HCT116 (cell line): Measurements from ENCODE around the gene PPDPF. TPM values are rescaled to one million over a fixed set of nuclear protein-coding genes. Genes with fewer than 3 reads are reported as not detected.

Experiments
- ATAC-seq: fragments of 200-7000 bp; cut with Tn5 transposase; 2 replicates; pipeline ENCODE4 v1.9.1; 2020; ENCODE audit warnings: mild to moderate bottlenecking, moderate library complexity
- BruUV-seq: library from RNA; stranded (reverse); fragments of 400-500 nt; replicated peaks from 2 replicates; lab custom pipeline; 2021; lab: Mats Ljungman, UMichigan
- CTCF ChIA-PET: fragments of 300-600 bp; sonication (Branson Sonifier 250); formaldehyde crosslinking; loops from one replicate; lab custom pipeline; 2021; ENCODE audit warnings: antibody characterized with exemption; lab: Charles Lee
- POLR2A ChIA-PET: fragments of 300-600, 350-600 bp; sonication (Branson Sonifier 250); formaldehyde crosslinking; loops from one replicate; lab custom pipeline; 2021; ENCODE audit warnings: antibody characterized with exemption; lab: Charles Lee
- RAD21 ChIA-PET, 2 experiments: fragments of 300-600 bp; sonication (Branson Sonifier 250); formaldehyde crosslinking; loops; one replicate each; lab custom pipeline; 2023; ENCODE audit warnings: low total read pairs in 2 of 2; ENCODE audit not compliant: uncharacterized antibody in 2 of 2, unreplicated experiment in 2 of 2, low non-redundant PET in 1 of 2; lab: Charles Lee
- DNase-seq: peaks from one replicate; pipeline ENCODE4 v3.0.0-alpha.2; 2010; ENCODE audit warnings: low read depth, low spot score
- H2AFZ ChIP-seq: fragments of 200-600 bp; shearing (Covaris generic), sonication (generic); 2 replicates; pipeline ENCODE4 v1.6.1; 2017; ENCODE audit warnings: low read depth, mixed run types, mixed read lengths, antibody characterized with exemption, low read length; ENCODE audit not compliant: poor library complexity, severe bottlenecking
- H3K27ac ChIP-seq: 2 replicates; pipeline ENCODE4 v1.5.1; 2012; ENCODE audit warnings: low read depth, low read length
- H3K27me3 ChIP-seq: fragments of 200-600 bp; sonication (generic); 2 replicates; pipeline ENCODE4 v1.6.1; 2016; ENCODE audit warnings: mixed run types, low read length, mixed read lengths; ENCODE audit not compliant: insufficient read depth
- H3K36me3 ChIP-seq, 2 experiments: fragments of 200-500 bp in 1 of 2; fragments of 200-600 bp in 1 of 2; sonication (Bioruptor generic) in 1 of 2; sonication (generic) in 1 of 2; 2 replicates each; pipeline versions ENCODE4 v1.5.1 to v1.6.1; 2014 to 2016; ENCODE audit warnings: low read length in 2 of 2, inconsistent platforms in 1 of 2, mixed read lengths in 1 of 2, mixed run types in 1 of 2; ENCODE audit not compliant: insufficient read depth in 2 of 2, control insufficient read depth in 1 of 2
- H3K4me1 ChIP-seq, 2 experiments: fragments of 200-600 bp in 1 of 2; sonication (generic) in 1 of 2; 2 replicates each; pipeline versions ENCODE4 v1.5.1 to v1.6.1; 2012 to 2017; ENCODE audit warnings: low read length in 2 of 2, inconsistent platforms in 1 of 2, mild to moderate bottlenecking in 1 of 2, mixed read lengths in 1 of 2, mixed run types in 1 of 2, moderate library complexity in 1 of 2; ENCODE audit not compliant: insufficient read depth in 2 of 2, control insufficient read depth in 1 of 2
- H3K4me2 ChIP-seq: fragments of 200-600 bp; sonication (generic); 2 replicates; pipeline ENCODE4 v1.6.1; 2017; ENCODE audit warnings: mixed run types, low read length, mixed read lengths
- H3K4me3 ChIP-seq, 2 experiments: fragments of 200-600 bp in 1 of 2; sonication (generic) in 1 of 2; replicated peaks in 1 of 2; 2 replicates each; pipeline ENCODE4 v1.5.1; 2011 to 2016; ENCODE audit warnings: low read length in 2 of 2, control low read depth in 1 of 2, low read depth in 1 of 2, mild to moderate bottlenecking in 1 of 2, mixed read lengths in 1 of 2, mixed run types in 1 of 2
- H3K79me2 ChIP-seq: fragments of 200-600 bp; sonication (generic); 2 replicates; pipeline ENCODE4 v1.6.1; 2017; ENCODE audit warnings: mild to moderate bottlenecking, mixed run types, low read length, moderate library complexity, mixed read lengths; ENCODE audit not compliant: insufficient read depth
- H3K9ac ChIP-seq: fragments of 200-600 bp; sonication (generic); 2 replicates; pipeline ENCODE4 v1.6.1; 2016; ENCODE audit warnings: low read length, mixed read lengths
- H3K9me2 ChIP-seq: fragments of 200-600 bp; sonication (generic), shearing (Covaris generic); 2 replicates; pipeline ENCODE4 v1.6.1; 2017; ENCODE audit warnings: mixed run types, mild to moderate bottlenecking, moderate library complexity; ENCODE audit not compliant: insufficient read depth
- H3K9me3 ChIP-seq, 2 experiments: fragments of 200-500 bp in 1 of 2; fragments of 200-600 bp in 1 of 2; sonication (Bioruptor generic) in 1 of 2; sonication (generic) in 1 of 2; 2 replicates each; pipeline ENCODE4 v1.6.1; 2014 to 2017; ENCODE audit warnings: low read length in 2 of 2, mixed read lengths in 2 of 2, inconsistent platforms in 1 of 2, low read depth in 1 of 2, mild to moderate bottlenecking in 1 of 2, mixed run types in 1 of 2, moderate library complexity in 1 of 2; ENCODE audit not compliant: control insufficient read depth in 1 of 2, insufficient read depth in 1 of 2
- H4K20me1 ChIP-seq: fragments of 200-600 bp; sonication (generic), shearing (Covaris generic); 2 replicates; pipeline ENCODE4 v1.6.1; 2017; ENCODE audit warnings: mixed run types, mild to moderate bottlenecking, moderate library complexity; ENCODE audit not compliant: insufficient read depth
- ATF3 ChIP-seq: IDR thresholded peaks from 2 replicates; pipeline ENCODE4 v1.6.1; 2012
- CBX3 ChIP-seq: IDR thresholded peaks from 2 replicates; pipeline ENCODE4 v1.6.1; 2012; ENCODE audit warnings: low read depth
- CEBPB ChIP-seq: IDR thresholded peaks from 2 replicates; pipeline ENCODE4 v1.6.1; 2012; ENCODE audit warnings: low read depth
- EZH2 ChIP-seq: fragments of 200-600 bp; sonication (generic); IDR thresholded peaks from 2 replicates; pipeline ENCODE4 v1.6.1; 2017; ENCODE audit warnings: antibody characterized with exemption, mixed run types
- EZH2phosphoT487 ChIP-seq: fragments of 200-600 bp; IDR thresholded peaks from 2 replicates; pipeline ENCODE4 v1.6.1; 2018; ENCODE audit warnings: antibody characterized with exemption, borderline replicate concordance
- FOSL1 ChIP-seq: IDR thresholded peaks from 2 replicates; pipeline ENCODE4 v1.6.1; 2012; ENCODE audit warnings: low read depth
- JUND ChIP-seq: IDR thresholded peaks from 2 replicates; pipeline ENCODE4 v1.6.1; 2012
- MAX ChIP-seq: IDR thresholded peaks from 2 replicates; pipeline ENCODE4 v1.6.1; 2012
- POLR2A ChIP-seq: IDR thresholded peaks from 2 replicates; pipeline ENCODE4 v1.7.0; 2011; ENCODE audit warnings: borderline replicate concordance; ENCODE audit not compliant: insufficient read depth, insufficient read length; ENCODE audit errors: extremely low read depth
- POLR2AphosphoS5 ChIP-seq: IDR thresholded peaks from 2 replicates; pipeline ENCODE4 v1.6.1; 2011; ENCODE audit warnings: mild to moderate bottlenecking, low read depth, low read length, moderate library complexity
- RAD21 ChIP-seq: IDR thresholded peaks from 2 replicates; pipeline ENCODE4 v1.6.1; 2012; ENCODE audit warnings: low read depth, mild to moderate bottlenecking
- TCF7L2 ChIP-seq: IDR thresholded peaks from 2 replicates; pipeline ENCODE4 v1.7.0; 2011; ENCODE audit warnings: borderline replicate concordance, inconsistent platforms; ENCODE audit not compliant: insufficient read depth, insufficient read length; ENCODE audit errors: extremely low read depth
- YY1 ChIP-seq: IDR thresholded peaks from 2 replicates; pipeline ENCODE4 v1.6.1; 2011; ENCODE audit warnings: low read length, low read depth, moderate library complexity, mild to moderate bottlenecking; ENCODE audit not compliant: insufficient replicate concordance; ENCODE audit errors: extremely low read depth
- ZNF274 ChIP-seq: fragments of 200-500 bp; sonication (Bioruptor generic); IDR thresholded peaks from 2 replicates; pipeline ENCODE4 v1.6.1; 2014; ENCODE audit warnings: mild to moderate bottlenecking, low read depth, low read length, inconsistent platforms
- intact Hi-C: fragments of 100-400 bp; cut with micrococcal nuclease; formaldehyde crosslinking; loops from 2 replicates; pipeline ENCODE4 v1.10.0; 2022
- total RNA-seq: library from RNA; stranded (reverse); gene quantifications from one replicate; pipeline ENCODE4 v1.2.1, GENCODE V29; 2021; ENCODE audit not compliant: unreplicated experiment
- TF ChIP-seq, protein P1 (sequence below): IDR thresholded peaks from 2 replicates; pipeline ENCODE4 v1.6.1; 2011; ENCODE audit warnings: mild to moderate bottlenecking, low read length, moderate library complexity; ENCODE audit not compliant: insufficient replicate concordance; ENCODE audit errors: extremely low read depth

The PPDPF gene
- total RNA-seq, 1 experiment from 2014 or later, result 346 TPM

GRCh38 chr20:63500151-63500901, 20.2 kb upstream of the PPDPF start:
- Histone ChIP-seq H3K27me3 (no peaks in the 10 kb centered on the region), H3K36me3 (peaks cover 2 to 18% of the 10 kb centered on the region in 2 experiments; a peak in 1 of 4 replicates), H3K9me3 (no peaks in the 10 kb centered on the region; a peak in 1 of 4 replicates), H3K27ac (peak overlapping the region; percentile 15; the same call in 1 of the 2 replicates), H3K79me2 (peaks cover 33% of the 10 kb centered on the region), H3K4me1 (peaks cover 23 to 43% of the 10 kb centered on the region in 2 experiments), H3K4me2 (peak overlapping the region; percentile 95; the same call in 1 of the 2 replicates), H3K4me3 (no peak overlapping the region), H3K9ac (no peak overlapping the region), H2AFZ (no peak overlapping the region), H4K20me1 (no peaks in the 10 kb centered on the region), H3K9me2 (no peaks in the 10 kb centered on the region)
- ChIA-PET RAD21 (no interaction called here), CTCF (interaction anchor here (1.0 kb wide), 1 partner anchor 38 kb away, joined by 3 read pairs; no protein-coding TSS in a partner anchor), POLR2A (no interaction called here)
- no peak for ATAC-seq
- no TSS peak for BruUV-seq
- no peak for DNase-seq
- intact Hi-C loops, result no loop called here
- TF ChIP-seq EZH2, result no peak
- TF ChIP-seq POLR2A, result no peak
- TF ChIP-seq RAD21, result no peak
- no peak for TF ChIP-seq MAX
- no peak for TF ChIP-seq EZH2phosphoT487

GRCh38 chr20:63500902-63501817, 19.4 kb upstream of the PPDPF start:
- ChIA-PET CTCF (interaction anchor here (1.3 kb wide), 1 partner anchor 19 kb away, joined by 4 read pairs; the partner anchor contains the start of gene PPDPF), POLR2A (no interaction called here), RAD21 (no interaction called here)
- DNase-seq, result no peak
- Histone ChIP-seq H3K79me2 (peaks cover 24% of the 10 kb centered on the region), H3K4me2 (peak overlapping the region; percentile 66), H3K9me2 (no peaks in the 10 kb centered on the region), H4K20me1 (no peaks in the 10 kb centered on the region), H3K4me1 (peaks cover 23 to 43% of the 10 kb centered on the region in 2 experiments), H3K27me3 (no peaks in the 10 kb centered on the region), H3K27ac (peak overlapping the region; percentile 15; the same call in 1 of the 2 replicates), H3K9ac (no peak overlapping the region), H2AFZ (no peak overlapping the region), H3K36me3 (peaks cover 0 to 9% of the 10 kb centered on the region in 2 experiments; a peak in 1 of 4 replicates), H3K9me3 (no peaks in the 10 kb centered on the region; a peak in 1 of 4 replicates), H3K4me3 (no peak overlapping the region)
- intact Hi-C loops, result no loop called here
- no TSS peak for BruUV-seq
- no peak for ATAC-seq
- TF ChIP-seq POLR2A (no peak), EZH2phosphoT487 (no peak), TCF7L2 (no peak), RAD21 (no peak), CBX3 (no peak), ZNF274 (no peak), FOSL1 (no peak), ATF3 (no peak), YY1 (no peak), JUND (no peak), POLR2AphosphoS5 (no peak), CEBPB (no peak)
- TF ChIP-seq, protein P1, sequence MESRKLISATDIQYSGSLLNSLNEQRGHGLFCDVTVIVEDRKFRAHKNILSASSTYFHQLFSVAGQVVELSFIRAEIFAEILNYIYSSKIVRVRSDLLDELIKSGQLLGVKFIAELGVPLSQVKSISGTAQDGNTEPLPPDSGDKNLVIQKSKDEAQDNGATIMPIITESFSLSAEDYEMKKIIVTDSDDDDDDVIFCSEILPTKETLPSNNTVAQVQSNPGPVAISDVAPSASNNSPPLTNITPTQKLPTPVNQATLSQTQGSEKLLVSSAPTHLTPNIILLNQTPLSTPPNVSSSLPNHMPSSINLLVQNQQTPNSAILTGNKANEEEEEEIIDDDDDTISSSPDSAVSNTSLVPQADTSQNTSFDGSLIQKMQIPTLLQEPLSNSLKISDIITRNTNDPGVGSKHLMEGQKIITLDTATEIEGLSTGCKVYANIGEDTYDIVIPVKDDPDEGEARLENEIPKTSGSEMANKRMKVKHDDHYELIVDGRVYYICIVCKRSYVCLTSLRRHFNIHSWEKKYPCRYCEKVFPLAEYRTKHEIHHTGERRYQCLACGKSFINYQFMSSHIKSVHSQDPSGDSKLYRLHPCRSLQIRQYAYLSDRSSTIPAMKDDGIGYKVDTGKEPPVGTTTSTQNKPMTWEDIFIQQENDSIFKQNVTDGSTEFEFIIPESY, result no peak
